HEK293 (cell line): Measurements from ENCODE around the gene PARD6G.

Source experiments
- REST ChIP-seq: fragments of 450-650 bp; formaldehyde crosslinking; IDR thresholded peaks from 2 replicates; pipeline ENCODE4 v1.5.1; 2016; ENCODE audit warnings: missing biosample characterization, missing genetic modification characterization
- TCF7L2 ChIP-seq: IDR thresholded peaks from 2 replicates; pipeline ENCODE4 v1.6.1; 2011; ENCODE audit warnings: low read depth, mild to moderate bottlenecking, inconsistent platforms, low read length, moderate library complexity, borderline replicate concordance
- ZNF324 ChIP-seq: fragments of 450-650 bp; formaldehyde crosslinking; IDR thresholded peaks from 2 replicates; pipeline ENCODE4 v1.5.1; 2016; ENCODE audit warnings: missing biosample characterization, missing genetic modification characterization
- ZNF560 ChIP-seq: fragments of 450-650 bp; formaldehyde crosslinking; IDR thresholded peaks from 2 replicates; pipeline ENCODE4 v1.5.1; 2017; ENCODE audit warnings: missing biosample characterization, missing genetic modification characterization, borderline replicate concordance
- TF ChIP-seq, protein P1 (sequence below): fragments of 450-650 bp; formaldehyde crosslinking; IDR thresholded peaks from 2 replicates; pipeline ENCODE4 v1.5.1; 2016; ENCODE audit warnings: missing biosample characterization, missing genetic modification characterization

DNA sequence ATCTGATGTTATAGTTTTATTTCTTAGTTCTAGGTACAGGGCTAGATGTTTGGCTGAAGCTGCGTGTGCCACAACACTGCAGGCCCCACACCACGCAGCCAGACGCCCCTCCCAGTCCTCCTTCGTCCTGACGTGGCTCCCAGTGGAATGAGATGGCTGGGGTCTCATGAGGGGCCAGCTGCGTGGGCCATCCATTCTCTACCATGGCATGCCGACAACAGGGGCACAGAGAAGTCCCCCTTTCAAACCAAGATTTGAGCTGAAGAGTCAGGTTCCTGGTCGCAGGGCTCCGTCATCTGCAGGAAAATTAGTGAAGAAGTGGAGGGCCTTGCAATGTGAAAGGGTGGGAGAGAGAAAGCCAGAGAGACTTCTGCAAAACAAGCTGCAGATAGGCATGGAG is 64.5 kb downstream of the PARD6G start:
- TF ChIP-seq REST: no peak
- TF ChIP-seq, protein P1, sequence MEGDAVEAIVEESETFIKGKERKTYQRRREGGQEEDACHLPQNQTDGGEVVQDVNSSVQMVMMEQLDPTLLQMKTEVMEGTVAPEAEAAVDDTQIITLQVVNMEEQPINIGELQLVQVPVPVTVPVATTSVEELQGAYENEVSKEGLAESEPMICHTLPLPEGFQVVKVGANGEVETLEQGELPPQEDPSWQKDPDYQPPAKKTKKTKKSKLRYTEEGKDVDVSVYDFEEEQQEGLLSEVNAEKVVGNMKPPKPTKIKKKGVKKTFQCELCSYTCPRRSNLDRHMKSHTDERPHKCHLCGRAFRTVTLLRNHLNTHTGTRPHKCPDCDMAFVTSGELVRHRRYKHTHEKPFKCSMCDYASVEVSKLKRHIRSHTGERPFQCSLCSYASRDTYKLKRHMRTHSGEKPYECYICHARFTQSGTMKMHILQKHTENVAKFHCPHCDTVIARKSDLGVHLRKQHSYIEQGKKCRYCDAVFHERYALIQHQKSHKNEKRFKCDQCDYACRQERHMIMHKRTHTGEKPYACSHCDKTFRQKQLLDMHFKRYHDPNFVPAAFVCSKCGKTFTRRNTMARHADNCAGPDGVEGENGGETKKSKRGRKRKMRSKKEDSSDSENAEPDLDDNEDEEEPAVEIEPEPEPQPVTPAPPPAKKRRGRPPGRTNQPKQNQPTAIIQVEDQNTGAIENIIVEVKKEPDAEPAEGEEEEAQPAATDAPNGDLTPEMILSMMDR: no peak
- TF ChIP-seq ZNF324: no peak
- no peak for TF ChIP-seq ZNF560
- TF ChIP-seq TCF7L2: no peak
